Glutamatergic neuron (in vitro differentiated cells): ENCODE data around the gene STK39. TPM values are rescaled to one million over a fixed set of nuclear protein-coding genes. Genes with fewer than 3 reads are reported as not detected.

Experiments
- DNase-seq: peaks from one replicate; pipeline ENCODE4 v3.0.0; 2022
- H3K27ac Mint-ChIP-seq: one replicate; pipeline ENCODE4 v1.8.0; 2020; ENCODE audit warnings: mild to moderate bottlenecking, mixed read lengths, inconsistent platforms; ENCODE audit not compliant: unreplicated experiment
- H3K27me3 Mint-ChIP-seq: one replicate; pipeline ENCODE4 v1.8.0; 2020; ENCODE audit warnings: mild to moderate bottlenecking, moderate library complexity, mixed read lengths, inconsistent platforms; ENCODE audit not compliant: unreplicated experiment
- H3K36me3 Mint-ChIP-seq: one replicate; pipeline ENCODE4 v1.8.0; 2020; ENCODE audit warnings: mild to moderate bottlenecking, mixed read lengths, inconsistent platforms; ENCODE audit not compliant: unreplicated experiment
- H3K4me1 Mint-ChIP-seq: one replicate; pipeline ENCODE4 v1.8.0; 2020; ENCODE audit warnings: mild to moderate bottlenecking, low read depth, mixed read lengths, inconsistent platforms; ENCODE audit not compliant: unreplicated experiment
- H3K4me3 Mint-ChIP-seq: one replicate; pipeline ENCODE4 v1.8.0; 2020; ENCODE audit warnings: mild to moderate bottlenecking, mixed read lengths, inconsistent platforms; ENCODE audit not compliant: unreplicated experiment
- H3K9me3 Mint-ChIP-seq: one replicate; pipeline ENCODE4 v1.8.0; 2020; ENCODE audit warnings: mild to moderate bottlenecking, moderate library complexity, mixed read lengths, inconsistent platforms; ENCODE audit not compliant: unreplicated experiment
- CTCF ChIP-seq: fragments of 200-600 bp; sonication (generic); IDR thresholded peaks from one replicate; pipeline ENCODE4 v1.5.0; 2021; ENCODE audit not compliant: partially characterized antibody, unreplicated experiment
- total RNA-seq: library from RNA; stranded (reverse); fragmentation: NEBNext Ultra II Directional; extraction: Animal tissue kit (Norgen Biotek cat#: 25700); gene quantifications from one replicate; pipeline ENCODE4 v1.2.1, GENCODE V29; 2021; ENCODE audit not compliant: unreplicated experiment

STK39 gene
- total RNA-seq, 1 donor from 2014 or later: 35.9 TPM

GRCh38 chr2:167939514-167940345 lies 307.7 kb downstream of the STK39 start:
- no peak for TF ChIP-seq CTCF
- Mint-ChIP-seq H3K27ac (no peak overlapping the region), H3K36me3 (no peaks in the 10 kb centered on the region), H3K9me3 (peaks cover 5% of the 10 kb centered on the region), H3K4me1 (peaks cover 2% of the 10 kb centered on the region), H3K4me3 (no peak overlapping the region), H3K27me3 (no peaks in the 10 kb centered on the region)
- no peak for DNase-seq

GRCh38 chr2:167937403-167937802 lies 310.0 kb downstream of the STK39 start:
- no peak for DNase-seq

GRCh38 chr2:167935803-167936110 lies 311.6 kb downstream of the STK39 start:
- no peak for TF ChIP-seq CTCF
- H3K9me3 Mint-ChIP-seq: peaks cover 5% of the 10 kb centered on the region
- no peak for DNase-seq
- H3K4me1 Mint-ChIP-seq: peaks cover 5% of the 10 kb centered on the region
- no peak overlapping the region for H3K4me3 Mint-ChIP-seq
- H3K27me3 Mint-ChIP-seq: no peaks in the 10 kb centered on the region
- H3K27ac Mint-ChIP-seq: no peak overlapping the region
- no peaks in the 10 kb centered on the region for H3K36me3 Mint-ChIP-seq

More at GRCh38 chr2:167937403-167937802, 310.0 kb downstream of the STK39 start:
- no peaks in the 10 kb centered on the region for H3K36me3 Mint-ChIP-seq
- H3K27me3 Mint-ChIP-seq: no peaks in the 10 kb centered on the region
- no peak overlapping the region for H3K4me3 Mint-ChIP-seq
- peaks cover 5% of the 10 kb centered on the region for H3K9me3 Mint-ChIP-seq
- H3K27ac Mint-ChIP-seq: no peak overlapping the region
- H3K4me1 Mint-ChIP-seq: peaks cover 2% of the 10 kb centered on the region
- TF ChIP-seq CTCF: no peak

GRCh38 chr2:167933097-167933814 lies 314.1 kb downstream of the STK39 start:
- no peaks in the 10 kb centered on the region for H3K36me3 Mint-ChIP-seq
- no peaks in the 10 kb centered on the region for H3K27me3 Mint-ChIP-seq
- no peak overlapping the region for H3K4me3 Mint-ChIP-seq
- H3K9me3 Mint-ChIP-seq: peaks cover 7% of the 10 kb centered on the region
- DNase-seq: no peak
- H3K4me1 Mint-ChIP-seq: peaks cover 20% of the 10 kb centered on the region
- TF ChIP-seq CTCF: no peak
- no peak overlapping the region for H3K27ac Mint-ChIP-seq
